IPS-18c (cell line): ENCODE results near the gene YTHDC2.
"Not testable (repeated sequence)": the region's sequence is repeated elsewhere in the genome, so short reads cannot be mapped to it uniquely, and the experiment has no call there.

Source experiments
- H3K4me3 ChIP-seq: 2 replicates; pipeline ENCODE4 v1.7.0; 2013; ENCODE audit warnings: low read depth, mild to moderate bottlenecking, low read length, moderate library complexity; ENCODE audit not compliant: insufficient read depth
- H3K9me3 ChIP-seq: one replicate; pipeline ENCODE4 v1.6.1; 2013; ENCODE audit warnings: mild to moderate bottlenecking, low read length, moderate library complexity; ENCODE audit not compliant: control insufficient read depth, insufficient read depth

The YTHDC2 gene

GRCh38 chr5:113569396-113569795 is 55.9 kb downstream of the YTHDC2 start:
- H3K4me3 ChIP-seq = no peak overlapping the region
- no peaks in the 10 kb centered on the region for H3K9me3 ChIP-seq

GRCh38 chr5:113572716-113573115 is 59.2 kb downstream of the YTHDC2 start:
- Histone ChIP-seq H3K9me3 (no peaks in the 10 kb centered on the region), H3K4me3 (no peak overlapping the region)

- Histone ChIP-seq H3K9me3 (no peaks in the 10 kb centered on the region), H3K4me3 (no peak overlapping the region)
Observed at GRCh38 chr5:113574417-113574816, 60.9 kb downstream of the YTHDC2 start.

GRCh38 chr5:113575074-113575473 is 61.6 kb downstream of the YTHDC2 start:
- Histone ChIP-seq H3K9me3 (no peaks in the 10 kb centered on the region), H3K4me3 (no peak overlapping the region)

GRCh38 chr5:113578091-113578490 is 64.6 kb downstream of the YTHDC2 start:
- Histone ChIP-seq H3K9me3 (no peaks in the 10 kb centered on the region), H3K4me3 (no peak overlapping the region)

- H3K4me3 ChIP-seq = no peak overlapping the region
- H3K9me3 ChIP-seq = no peaks in the 10 kb centered on the region
Observed at GRCh38 chr5:113581388-113581787, 67.9 kb downstream of the YTHDC2 start.

- no peaks in the 10 kb centered on the region for H3K9me3 ChIP-seq
- no peak overlapping the region for H3K4me3 ChIP-seq
Observed at GRCh38 chr5:113598150-113598549, 84.7 kb downstream of the YTHDC2 start.

- Histone ChIP-seq H3K9me3 (no peaks in the 10 kb centered on the region), H3K4me3 (no peak overlapping the region)
Observed at GRCh38 chr5:113598926-113599325, 85.4 kb downstream of the YTHDC2 start.

GRCh38 chr5:113600255-113600905 is 86.9 kb downstream of the YTHDC2 start:
- H3K4me3 ChIP-seq = no peak overlapping the region
- no peaks in the 10 kb centered on the region for H3K9me3 ChIP-seq

GRCh38 chr5:113601423-113601822 is 87.9 kb downstream of the YTHDC2 start:
- no peaks in the 10 kb centered on the region for H3K9me3 ChIP-seq
- no peak overlapping the region for H3K4me3 ChIP-seq

- H3K9me3 ChIP-seq, H3K4me3 ChIP-seq: not testable (repeated sequence)
Observed at GRCh38 chr5:113603246-113603645, 89.8 kb downstream of the YTHDC2 start.

GRCh38 chr5:113606298-113607134 is 93.0 kb downstream of the YTHDC2 start:
- H3K4me3 ChIP-seq = no peak overlapping the region
- H3K9me3 ChIP-seq = no peaks in the 10 kb centered on the region

- Histone ChIP-seq H3K9me3 (no peaks in the 10 kb centered on the region), H3K4me3 (no peak overlapping the region)
Observed at GRCh38 chr5:113607361-113607760, 93.9 kb downstream of the YTHDC2 start.

GRCh38 chr5:113608113-113608596 is 94.7 kb downstream of the YTHDC2 start:
- no peak overlapping the region for H3K4me3 ChIP-seq
- no peaks in the 10 kb centered on the region for H3K9me3 ChIP-seq

GRCh38 chr5:113612060-113612496 is 98.6 kb downstream of the YTHDC2 start:
- Histone ChIP-seq H3K4me3 (no peak overlapping the region), H3K9me3 (no peaks in the 10 kb centered on the region)

GRCh38 chr5:113614191-113614590 is 100.7 kb downstream of the YTHDC2 start:
- H3K9me3 ChIP-seq = peaks cover 2% of the 10 kb centered on the region
- no peak overlapping the region for H3K4me3 ChIP-seq

- H3K4me3 ChIP-seq = no peak overlapping the region
- H3K9me3 ChIP-seq = peaks cover 2% of the 10 kb centered on the region
Observed at GRCh38 chr5:113615708-113616107, 102.2 kb downstream of the YTHDC2 start.

GRCh38 chr5:113617191-113617796 is 103.8 kb downstream of the YTHDC2 start:
- Histone ChIP-seq H3K4me3 (no peak overlapping the region), H3K9me3 (peaks cover 2% of the 10 kb centered on the region)
